Muscle of leg (tissue), 11 donors: Measurements from ENCODE around the gene LYRM7. TPM values are rescaled to one million over a fixed set of nuclear protein-coding genes. Genes with fewer than 3 reads are reported as not detected.
"Not testable (repeated sequence)": the region's sequence is repeated elsewhere in the genome, so short reads cannot be mapped to it uniquely, and the experiment has no call there.

Experiments
- DNase-seq: peaks from one replicate; pipeline ENCODE4 v3.0.0; 2013
- H3K27ac ChIP-seq: one replicate; pipeline ENCODE4 v1.5.1; 2013; ENCODE audit warnings: mild to moderate bottlenecking, low read length, control low read depth
- H3K27me3 ChIP-seq: one replicate; pipeline ENCODE4 v1.6.1; 2013; ENCODE audit warnings: low read length; ENCODE audit not compliant: control insufficient read depth, insufficient read depth
- H3K36me3 ChIP-seq: one replicate; pipeline ENCODE4 v1.6.1; 2013; ENCODE audit warnings: low read length; ENCODE audit not compliant: control insufficient read depth, insufficient read depth
- H3K4me1 ChIP-seq: one replicate; pipeline ENCODE4 v1.6.1; 2013; ENCODE audit warnings: low read length; ENCODE audit not compliant: control insufficient read depth, insufficient read depth
- H3K4me3 ChIP-seq: one replicate; pipeline ENCODE4 v1.5.1; 2013; ENCODE audit warnings: low read length, control low read depth
- H3K9me3 ChIP-seq: replicated peaks from 2 replicates; pipeline ENCODE4 v1.6.1; 2013; ENCODE audit warnings: low read depth, low read length; ENCODE audit not compliant: control insufficient read depth
- WGBS: methylation state at CpG from one replicate; pipeline ENCODE4 v1.1.5; 2013; ENCODE audit warnings: missing lambda C conversion rate; ENCODE audit not compliant: insufficient coverage; 5-methylcytosine and 5-hydroxymethylcytosine counted together
- polyA plus RNA-seq, 8 donors: library from polyadenylated mRNA; unstranded; fragments of 120-200 nt; gene quantifications; one replicate each; pipeline versions ENCODE4 v1.2.1 to v1.2.3, GENCODE V29; 2013; ENCODE audit warnings: inconsistent platforms in 1 of 8, low replicate concordance in 1 of 8; ENCODE audit not compliant: insufficient read length in 8 of 8, insufficient read depth in 1 of 8
- total RNA-seq: library from RNA; stranded (reverse); fragments of 120-200 nt; gene quantifications from one replicate; pipeline ENCODE4 v1.2.4, GENCODE V29; 2013

The LYRM7 gene
- total and polyA plus RNA-seq, 9 donors, result 8.3 to 12.7 (median 10.8) TPM

- not testable (repeated sequence) for H3K4me3 ChIP-seq
- WGBS, result 100% methylated on average over 1 of the region's 10 CpGs
Observed at GRCh38 chr5:131254025-131254424, 83.3 kb downstream of the LYRM7 start.

GRCh38 chr5:131254741-131255140 lies 84.0 kb downstream of the LYRM7 start:
- Histone ChIP-seq H3K27me3 (no peaks in the 10 kb centered on the region), H3K27ac (no peak overlapping the region), H3K4me1 (no peaks in the 10 kb centered on the region), H3K9me3 (no peaks in the 10 kb centered on the region), H3K4me3 (no peak overlapping the region), H3K36me3 (no peaks in the 10 kb centered on the region)
- WGBS, result no CpG with 5 or more reads among the region's 2 CpGs
- no peak for DNase-seq

More at GRCh38 chr5:131254025-131254424, 83.3 kb downstream of the LYRM7 start:
- not testable (repeated sequence) for H3K36me3 ChIP-seq, H3K9me3 ChIP-seq, H3K27me3 ChIP-seq, DNase-seq, H3K27ac ChIP-seq, H3K4me1 ChIP-seq

Other genes with a start within 250 kb of the LYRM7 start
- 245 TPM for gene HINT1, start 5.7 kb upstream of the LYRM7 start, total RNA-seq
- 100 to 1,000 TPM; 288 to 411 (median 339) TPM for gene HINT1, start 5.7 kb upstream of the LYRM7 start, polyA plus RNA-seq
- 19.7 TPM for gene CDC42SE2, start 93.1 kb downstream of the LYRM7 start, total RNA-seq
- 10 to 100 TPM; 21.4 to 27.3 (median 25.0) TPM for gene CDC42SE2, start 93.1 kb downstream of the LYRM7 start, polyA plus RNA-seq